ENCODE measurements around the gene DHX58. TPM values are rescaled to one million over a fixed set of nuclear protein-coding genes. Genes with fewer than 3 reads are reported as not detected.

DHX58 gene
- total and polyA plus RNA-seq, 7 donors, result 1.3 to 4.2 (median 2.8) TPM

GRCh38 chr17:42055027-42055426, 57.5 kb downstream of the DHX58 start:
- no peak for DNase-seq
- no peak for TF ChIP-seq CTCF (IDR thresholded peaks at IDR 0.05)
- H3K36me3 ChIP-seq (ENCODE audit: insufficient read depth in 1 of 2, low read depth in 1 of 2), result no peaks in the 10 kb centered on the region
- H3K27me3 ChIP-seq (ENCODE audit: insufficient read depth in 3 of 3, low read length in 2 of 3), result peaks cover 0 to 2% (median 0%) of the 10 kb centered on the region in 3 donors
- no peak overlapping the region for H3K27ac ChIP-seq
- WGBS, 3 donors, result 30 to 33% (median 31%) methylated on average over 3 of the region's 3 CpGs
- ATAC-seq, result no peak
- H3K4me3 ChIP-seq, result no peak overlapping the region
- intact Hi-C loops (cut with DNase I), result no loop called here
- no peaks in the 10 kb centered on the region for H3K4me1 ChIP-seq
- H3K9me3 ChIP-seq, result no peaks in the 10 kb centered on the region

- peaks cover 0 to 2% (median 0%) of the 10 kb centered on the region in 3 donors for H3K27me3 ChIP-seq (ENCODE audit: insufficient read depth in 3 of 3, low read length in 2 of 3)
- intact Hi-C loops (cut with DNase I), result no loop called here
- no peaks in the 10 kb centered on the region for H3K36me3 ChIP-seq (ENCODE audit: insufficient read depth in 1 of 2, low read depth in 1 of 2)
- WGBS, 3 donors, result 30 to 50% (median 41%) methylated on average over 11 to 12 of the region's 12 CpGs
- no peaks in the 10 kb centered on the region for H3K9me3 ChIP-seq
- H3K4me3 ChIP-seq, result no peak overlapping the region
- H3K4me1 ChIP-seq, result peaks cover 4% of the 10 kb centered on the region
- ATAC-seq (no peak), DNase-seq (no peak)
- no peak overlapping the region for H3K27ac ChIP-seq
- no peak for TF ChIP-seq CTCF (IDR thresholded peaks at IDR 0.05)
These were observed 58.6 kb downstream of the DHX58 start for GRCh38 chr17:42053731-42054500.

GRCh38 chr17:42052346-42052877, 60.1 kb downstream of the DHX58 start:
- no peak overlapping the region for H3K4me3 ChIP-seq
- H3K27me3 ChIP-seq (ENCODE audit: insufficient read depth in 3 of 3, low read length in 2 of 3), result peaks cover 0 to 2% (median 0%) of the 10 kb centered on the region in 3 donors
- 82 to 84% (median 83%) methylated on average over 6 of the region's 6 CpGs for WGBS, 3 donors
- TF ChIP-seq CTCF (IDR thresholded peaks at IDR 0.05), result no peak
- peaks cover 4% of the 10 kb centered on the region for H3K4me1 ChIP-seq
- intact Hi-C loops (cut with DNase I), result no loop called here
- H3K27ac ChIP-seq, result no peak overlapping the region
- no peaks in the 10 kb centered on the region for H3K9me3 ChIP-seq
- no peaks in the 10 kb centered on the region for H3K36me3 ChIP-seq (ENCODE audit: insufficient read depth in 1 of 2, low read depth in 1 of 2)
- ATAC-seq (no peak), DNase-seq (no peak)

- peaks cover 0 to 2% (median 0%) of the 10 kb centered on the region in 3 donors for H3K27me3 ChIP-seq (ENCODE audit: insufficient read depth in 3 of 3, low read length in 2 of 3)
- intact Hi-C loops (cut with DNase I), result no loop called here
- DNase-seq (no peak), ATAC-seq (no peak)
- no peaks in the 10 kb centered on the region for H3K9me3 ChIP-seq
- WGBS, 3 donors, result 88 to 92% (median 89%) methylated on average over 7 of the region's 7 CpGs
- no peaks in the 10 kb centered on the region for H3K36me3 ChIP-seq (ENCODE audit: insufficient read depth in 1 of 2, low read depth in 1 of 2)
- H3K27ac ChIP-seq, result no peak overlapping the region
- peaks cover 4% of the 10 kb centered on the region for H3K4me1 ChIP-seq
- H3K4me3 ChIP-seq, result no peak overlapping the region
- no peak for TF ChIP-seq CTCF (IDR thresholded peaks at IDR 0.05)
These were observed 60.9 kb downstream of the DHX58 start for GRCh38 chr17:42051645-42052044.

Other genes with a start within 250 kb of the DHX58 start
- gene KLHL11, start 247.3 kb downstream of the DHX58 start, total RNA-seq, result 1 to 10 TPM; 2.1 to 3.4 (median 2.5) TPM
- gene KLHL11, start 247.3 kb downstream of the DHX58 start, polyA plus RNA-seq, result 1 to 10 TPM; 1.1 to 6.1 (median 1.4) TPM
- gene ACLY, start 193.8 kb downstream of the DHX58 start, total RNA-seq, result 10 to 100 TPM; 18.6 to 24.1 (median 21.5) TPM
- gene ACLY, start 193.8 kb downstream of the DHX58 start, polyA plus RNA-seq, result 10 to 100 TPM; 10.5 to 20.5 (median 17.9) TPM
- under 1 TPM in 2 of 4 donors, not detected in 2; 0.17 to 0.32 TPM for gene ODAD4, start 182.1 kb downstream of the DHX58 start, total RNA-seq
- under 1 TPM; 0.31 to 0.99 (median 0.63) TPM for gene ODAD4, start 182.1 kb downstream of the DHX58 start, polyA plus RNA-seq
- gene CNP, start 145.9 kb downstream of the DHX58 start, total RNA-seq, result 10 to 100 TPM; 21.0 to 26.8 (median 22.9) TPM
- 10 to 100 TPM; 17.6 to 22.6 (median 21.2) TPM for gene CNP, start 145.9 kb downstream of the DHX58 start, polyA plus RNA-seq
- 100 to 1,000 TPM in 1 of 4 donors, 10 to 100 TPM in 3; 66.3 to 102 (median 76.9) TPM for gene DNAJC7, start 95.3 kb downstream of the DHX58 start, total RNA-seq
- gene DNAJC7, start 95.3 kb downstream of the DHX58 start, polyA plus RNA-seq, result 100 to 1,000 TPM in 1 of 3 donors, 10 to 100 TPM in 2; 85.4 to 142 (median 93.3) TPM
- gene NKIRAS2, start 92.6 kb downstream of the DHX58 start, total RNA-seq, result 10 to 100 TPM; 35.0 to 46.8 (median 39.4) TPM
- 10 to 100 TPM; 41.5 to 81.1 (median 43.1) TPM for gene NKIRAS2, start 92.6 kb downstream of the DHX58 start, polyA plus RNA-seq
- 1 to 10 TPM in 2 of 4 donors, under 1 TPM in 2; 0.56 to 1.2 (median 0.82) TPM for gene C17orf113, start 62.1 kb downstream of the DHX58 start, total RNA-seq
- gene C17orf113, start 62.1 kb downstream of the DHX58 start, polyA plus RNA-seq, result under 1 TPM; 0.08 to 0.22 (median 0.12) TPM
- gene ZNF385C, start 14.2 kb downstream of the DHX58 start, total RNA-seq, result 1 to 10 TPM in 3 of 4 donors, under 1 TPM in 1; 0.50 to 9.2 (median 1.1) TPM
- gene ZNF385C, start 14.2 kb downstream of the DHX58 start, polyA plus RNA-seq, result under 1 TPM; 0.22 to 0.36 (median 0.32) TPM
- gene KAT2A, start 8.7 kb upstream of the DHX58 start, total RNA-seq, result 10 to 100 TPM; 12.3 to 35.3 (median 20.0) TPM
- gene KAT2A, start 8.7 kb upstream of the DHX58 start, polyA plus RNA-seq, result 10 to 100 TPM; 20.9 to 23.5 (median 21.2) TPM
- under 1 TPM in 1 of 4 donors, not detected in 3; 0.43 TPM for gene HSPB9, start 10.1 kb upstream of the DHX58 start, total RNA-seq
- under 1 TPM in 2 of 3 donors, not detected in 1; 0.03 to 0.53 TPM for gene HSPB9, start 10.1 kb upstream of the DHX58 start, polyA plus RNA-seq
- 10 to 100 TPM; 27.3 to 43.2 (median 38.7) TPM for gene RAB5C, start 42.3 kb upstream of the DHX58 start, total RNA-seq
- gene RAB5C, start 42.3 kb upstream of the DHX58 start, polyA plus RNA-seq, result 10 to 100 TPM; 41.5 to 70.9 (median 60.0) TPM
- under 1 TPM in 3 of 4 donors, not detected in 1; 0.08 to 0.17 (median 0.11) TPM for gene KCNH4, start 68.4 kb upstream of the DHX58 start, total RNA-seq
- gene KCNH4, start 68.4 kb upstream of the DHX58 start, polyA plus RNA-seq, result under 1 TPM in 2 of 3 donors, not detected in 1; 0.01 to 0.03 TPM
- not detected for gene HCRT, start 72.7 kb upstream of the DHX58 start, total RNA-seq
- not detected for gene HCRT, start 72.7 kb upstream of the DHX58 start, polyA plus RNA-seq
- 1 to 10 TPM; 4.7 to 9.4 (median 7.0) TPM for gene GHDC, start 81.8 kb upstream of the DHX58 start, total RNA-seq
- gene GHDC, start 81.8 kb upstream of the DHX58 start, polyA plus RNA-seq, result 10 to 100 TPM in 1 of 3 donors, 1 to 10 TPM in 2; 6.8 to 11.5 (median 8.8) TPM
- 10 to 100 TPM; 68.8 to 90.1 (median 81.6) TPM for gene STAT5B, start 163.7 kb upstream of the DHX58 start, total RNA-seq
- 10 to 100 TPM; 15.9 to 61.3 (median 40.2) TPM for gene STAT5B, start 163.7 kb upstream of the DHX58 start, polyA plus RNA-seq
- gene STAT5A, start 175.8 kb upstream of the DHX58 start, total RNA-seq, result 10 to 100 TPM; 17.3 to 31.5 (median 23.9) TPM
- gene STAT5A, start 175.8 kb upstream of the DHX58 start, polyA plus RNA-seq, result 10 to 100 TPM in 2 of 3 donors, 1 to 10 TPM in 1; 8.1 to 12.5 (median 10.5) TPM